Measurements from ENCODE around the gene ATP5PF.

- no peak for TF ChIP-seq POLR2A (IDR thresholded peaks at IDR 0.05)
- TF ChIP-seq POLR2AphosphoS5 (IDR thresholded peaks at IDR 0.05): no peak
- no peak for TF ChIP-seq CTCF (IDR thresholded peaks at IDR 0.05)
These were observed 25.4 kb upstream of the ATP5PF start for GRCh38 chr21:25760061-25760460.
